ENCODE results near the gene ZMYM1.
"Not testable (repeated sequence)": the region's sequence is repeated elsewhere in the genome, so short reads cannot be mapped to it uniquely, and the experiment has no call there.

Gene ZMYM1

DNA sequence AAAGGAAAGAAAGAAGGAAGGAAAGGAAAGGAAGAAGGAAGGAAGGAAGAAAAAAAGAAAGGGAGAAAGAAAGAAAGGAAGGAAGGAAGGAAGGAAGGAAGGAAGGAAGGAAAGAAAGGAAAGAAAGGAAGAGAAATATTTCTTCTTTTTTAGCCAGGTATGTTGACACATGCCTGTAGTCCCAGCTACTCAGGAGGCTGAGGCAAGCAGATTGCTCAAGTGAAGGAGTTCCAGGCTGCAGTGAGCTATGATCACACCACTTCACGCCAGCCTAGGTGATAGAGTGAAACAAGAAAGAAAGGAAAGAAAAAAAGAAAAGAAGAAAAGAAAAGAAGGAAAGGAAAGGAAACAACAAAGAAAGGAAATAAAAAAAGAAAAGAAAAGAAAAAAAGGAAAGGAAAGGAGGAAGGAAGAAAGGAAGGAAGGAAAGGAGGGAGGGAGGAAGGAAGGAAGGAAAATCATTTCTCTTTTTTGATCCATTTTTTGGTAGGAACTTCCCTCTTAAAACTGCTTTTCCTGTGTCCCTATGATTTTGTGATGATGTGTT lies 5.8 kb upstream of the ZMYM1 start:
- TF ChIP-seq, protein P1, sequence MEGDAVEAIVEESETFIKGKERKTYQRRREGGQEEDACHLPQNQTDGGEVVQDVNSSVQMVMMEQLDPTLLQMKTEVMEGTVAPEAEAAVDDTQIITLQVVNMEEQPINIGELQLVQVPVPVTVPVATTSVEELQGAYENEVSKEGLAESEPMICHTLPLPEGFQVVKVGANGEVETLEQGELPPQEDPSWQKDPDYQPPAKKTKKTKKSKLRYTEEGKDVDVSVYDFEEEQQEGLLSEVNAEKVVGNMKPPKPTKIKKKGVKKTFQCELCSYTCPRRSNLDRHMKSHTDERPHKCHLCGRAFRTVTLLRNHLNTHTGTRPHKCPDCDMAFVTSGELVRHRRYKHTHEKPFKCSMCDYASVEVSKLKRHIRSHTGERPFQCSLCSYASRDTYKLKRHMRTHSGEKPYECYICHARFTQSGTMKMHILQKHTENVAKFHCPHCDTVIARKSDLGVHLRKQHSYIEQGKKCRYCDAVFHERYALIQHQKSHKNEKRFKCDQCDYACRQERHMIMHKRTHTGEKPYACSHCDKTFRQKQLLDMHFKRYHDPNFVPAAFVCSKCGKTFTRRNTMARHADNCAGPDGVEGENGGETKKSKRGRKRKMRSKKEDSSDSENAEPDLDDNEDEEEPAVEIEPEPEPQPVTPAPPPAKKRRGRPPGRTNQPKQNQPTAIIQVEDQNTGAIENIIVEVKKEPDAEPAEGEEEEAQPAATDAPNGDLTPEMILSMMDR (IDR thresholded peaks at IDR 0.05; ENCODE audit: low read depth, low read length): no peak
- no peak for DNase-seq (ENCODE audit: low read depth in 2 of 2)
- H3K4me3 ChIP-seq (replicated peaks in 1 of 2; ENCODE audit: low read depth in 2 of 2, low read length in 2 of 2): no peak overlapping the region

DNA sequence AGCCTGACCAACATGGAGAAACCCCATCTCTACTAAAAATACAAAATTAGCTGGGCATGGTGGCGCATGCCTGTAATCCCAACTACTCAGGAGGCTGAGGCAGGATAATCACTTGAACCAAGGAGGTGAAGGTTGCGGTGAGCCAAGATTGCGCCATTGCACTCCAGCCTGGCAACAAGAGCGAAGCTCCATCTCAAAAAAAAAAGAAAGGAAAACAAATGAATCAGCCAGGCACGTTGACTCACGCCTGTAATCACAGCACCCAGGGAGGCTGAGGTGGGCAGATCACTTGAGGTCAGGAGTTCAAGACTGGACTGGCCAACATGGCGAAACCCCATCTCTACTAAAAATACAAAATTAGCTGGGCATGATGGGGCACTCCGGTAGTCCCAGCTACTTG lies 2.8 kb upstream of the ZMYM1 start:
- peak; percentile 66 to 92 for DNase-seq (ENCODE audit: low read depth in 2 of 2)
- H3K4me3 ChIP-seq (replicated peaks in 1 of 2; ENCODE audit: low read depth in 2 of 2, low read length in 2 of 2): not testable (repeated sequence)

DNA sequence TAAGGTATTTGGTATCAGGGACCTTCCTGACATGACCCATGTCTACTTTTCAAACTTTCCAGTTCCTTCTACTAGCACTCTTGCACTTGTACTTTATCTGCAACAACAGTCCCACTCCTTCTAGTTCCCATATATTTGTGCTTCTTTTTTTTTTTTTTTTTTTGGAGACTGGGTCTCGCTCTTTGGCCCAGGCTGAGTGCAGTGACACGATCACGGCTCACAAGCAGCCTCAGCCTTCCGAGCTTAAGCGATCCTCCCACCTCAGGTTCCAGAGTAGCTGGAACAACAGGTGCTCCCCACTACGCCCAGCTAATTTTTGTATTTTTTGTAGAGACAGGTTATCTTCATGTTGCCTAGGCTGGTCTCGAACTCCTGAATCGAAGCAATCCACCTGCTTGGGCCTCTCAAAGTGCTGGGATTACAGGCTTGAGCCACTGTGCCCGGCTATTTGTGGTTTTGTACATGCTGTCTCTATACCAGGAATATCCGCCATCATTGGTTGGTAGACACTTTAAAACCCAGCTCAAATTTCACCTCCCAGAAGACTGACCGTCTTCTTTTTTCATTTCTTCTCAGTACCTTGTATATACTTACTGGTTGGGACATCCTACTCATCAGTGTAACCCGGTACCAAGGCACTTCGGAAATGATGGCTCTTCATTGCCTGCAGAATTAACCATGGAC lies 1.1 kb downstream of the ZMYM1 start:
- peak overlapping the region; percentile 65 to 78 for H3K4me3 ChIP-seq (replicated peaks in 1 of 2; ENCODE audit: low read depth in 2 of 2, low read length in 2 of 2)
- TF ChIP-seq, protein P1 (IDR thresholded peaks at IDR 0.05; ENCODE audit: low read depth, low read length): no peak
- no peak for DNase-seq (ENCODE audit: low read depth in 2 of 2)

DNA sequence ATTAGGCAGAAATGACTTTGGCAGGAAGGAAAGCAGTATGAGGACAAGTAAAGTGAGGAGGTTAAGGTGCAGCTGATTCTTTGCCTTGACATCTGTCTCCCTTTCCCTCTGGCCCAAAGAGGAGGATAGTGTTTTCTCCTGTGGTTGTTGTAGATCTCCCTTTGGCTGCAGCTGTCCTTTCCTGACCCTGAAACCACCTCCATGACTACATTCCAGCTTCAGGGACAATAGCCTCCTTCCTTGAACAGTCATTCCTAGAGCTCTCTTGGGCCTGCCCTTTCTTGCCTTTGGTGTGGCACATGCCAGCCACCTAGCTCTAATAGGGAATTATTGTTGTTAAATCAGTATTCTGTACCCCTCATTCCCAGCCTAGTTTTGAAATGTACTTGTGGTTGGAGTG lies 6.2 kb downstream of the ZMYM1 start:
- H3K4me3 ChIP-seq (replicated peaks in 1 of 2; ENCODE audit: low read depth in 2 of 2, low read length in 2 of 2): no peak overlapping the region
- TF ChIP-seq, protein P1 (IDR thresholded peaks at IDR 0.05; ENCODE audit: low read depth, low read length): no peak
- no peak for DNase-seq (ENCODE audit: low read depth in 2 of 2)

DNA sequence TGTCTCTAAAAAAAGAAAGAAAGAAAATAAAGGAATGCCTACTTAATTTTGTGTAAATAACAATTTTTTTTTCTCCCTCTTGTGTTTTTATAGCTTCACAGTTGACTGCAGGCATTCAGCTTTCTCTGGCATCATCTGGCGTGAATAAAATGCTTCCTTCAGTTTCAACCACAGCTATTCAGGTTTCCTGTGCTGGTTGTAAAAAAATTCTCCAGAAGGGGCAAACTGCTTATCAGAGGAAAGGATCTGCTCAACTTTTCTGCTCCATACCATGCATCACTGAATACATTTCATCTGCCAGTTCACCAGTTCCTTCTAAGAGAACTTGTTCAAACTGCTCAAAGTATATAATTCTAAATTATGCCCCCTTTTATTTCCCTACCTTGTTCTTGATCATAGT lies 18.0 kb downstream of the ZMYM1 start:
- no peak for DNase-seq (ENCODE audit: low read depth in 2 of 2)
- TF ChIP-seq, protein P1 (IDR thresholded peaks at IDR 0.05; ENCODE audit: low read depth, low read length): no peak
- H3K4me3 ChIP-seq (replicated peaks in 1 of 2; ENCODE audit: low read depth in 2 of 2, low read length in 2 of 2): no peak overlapping the region

DNA sequence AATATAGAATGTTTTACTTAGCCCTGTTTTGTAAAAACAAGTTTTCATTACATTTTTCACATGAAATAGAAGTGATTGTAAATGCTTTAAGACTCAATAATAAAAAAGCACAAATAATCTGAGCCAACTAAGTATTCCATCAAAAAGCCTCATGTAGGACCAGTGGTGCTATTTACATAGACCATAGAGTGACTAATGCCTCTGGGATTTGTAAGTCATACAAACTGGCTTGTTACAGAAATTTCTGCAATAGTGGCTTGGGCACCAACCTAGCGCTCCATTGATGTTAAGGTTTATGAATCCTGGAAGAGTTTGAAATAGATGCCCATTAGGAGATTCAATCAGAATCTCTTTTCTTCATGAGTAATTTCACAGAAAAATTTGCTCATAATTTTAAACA lies 31.9 kb downstream of the ZMYM1 start:
- no peak overlapping the region for H3K4me3 ChIP-seq (replicated peaks in 1 of 2; ENCODE audit: low read depth in 2 of 2, low read length in 2 of 2)
- DNase-seq (ENCODE audit: low read depth in 2 of 2): peak; percentile 39 to 79
- TF ChIP-seq, protein P1 (IDR thresholded peaks at IDR 0.05; ENCODE audit: low read depth, low read length): no peak

DNA sequence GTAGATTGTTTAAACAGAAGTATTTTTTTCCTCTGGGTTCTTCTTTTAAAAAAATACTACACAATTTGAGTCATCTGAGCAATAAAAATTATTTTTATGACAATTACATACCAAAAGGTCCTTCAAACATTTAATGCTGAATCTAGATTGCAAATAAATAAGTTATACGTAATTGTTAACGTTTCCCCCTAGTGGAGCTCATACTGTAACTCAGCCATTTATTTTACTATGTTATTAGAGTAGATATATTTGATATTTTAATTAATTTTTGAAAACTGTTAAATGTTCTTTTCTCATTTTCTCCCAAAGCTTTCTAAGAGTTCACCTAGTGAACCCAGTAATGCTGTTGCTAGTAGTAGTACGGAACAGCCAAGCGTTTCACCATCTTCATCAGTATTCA lies 33.5 kb downstream of the ZMYM1 start:
- DNase-seq (ENCODE audit: low read depth in 2 of 2): peak; percentile 21 to 23

More for the DNA sequence above, 33.5 kb downstream of the ZMYM1 start:
- no peak overlapping the region for H3K4me3 ChIP-seq (replicated peaks in 1 of 2; ENCODE audit: low read depth in 2 of 2, low read length in 2 of 2)
- TF ChIP-seq, protein P1 (IDR thresholded peaks at IDR 0.05; ENCODE audit: low read depth, low read length): peak; percentile 16

All from cardiac fibroblast (primary cell).